Liver (tissue), 9 donors: ENCODE results near the gene ZIC2. TPM values are rescaled to one million over a fixed set of nuclear protein-coding genes. Genes with fewer than 3 reads are reported as not detected.

Experiments
- DNase-seq: peaks from one replicate; pipeline ENCODE4 v3.0.0-alpha.2; 2017; ENCODE audit warnings: low spot score
- H3K27ac ChIP-seq, 2 donors: one replicate each; pipeline ENCODE4 v1.7.0; 2013; ENCODE audit warnings: inconsistent platforms in 2 of 2, low read length in 2 of 2, control low read depth in 1 of 2, low read depth in 1 of 2, mild to moderate bottlenecking in 1 of 2
- H3K27me3 ChIP-seq, 4 donors: one replicate each; pipeline versions ENCODE4 v1.6.1 to v1.7.0; 2013; ENCODE audit warnings: low read length in 3 of 4, inconsistent platforms in 1 of 4, mild to moderate bottlenecking in 1 of 4, moderate library complexity in 1 of 4; ENCODE audit not compliant: control insufficient read depth in 4 of 4, insufficient read depth in 4 of 4
- H3K36me3 ChIP-seq, 4 donors: one replicate each; pipeline versions ENCODE4 v1.6.1 to v1.7.0; 2013; ENCODE audit warnings: low read length in 3 of 4, mild to moderate bottlenecking in 3 of 4, low read depth in 1 of 4, moderate library complexity in 1 of 4; ENCODE audit not compliant: control insufficient read depth in 4 of 4, insufficient read depth in 3 of 4
- H3K4me1 ChIP-seq, 4 donors: one replicate each; pipeline versions ENCODE4 v1.6.1 to v1.7.0; 2013; ENCODE audit warnings: low read length in 3 of 4, mild to moderate bottlenecking in 3 of 4, moderate library complexity in 1 of 4; ENCODE audit not compliant: control insufficient read depth in 4 of 4, insufficient read depth in 4 of 4
- H3K4me3 ChIP-seq, 3 donors: one replicate each; pipeline versions ENCODE4 v1.6.1 to v1.7.0; 2013; ENCODE audit warnings: low read length in 3 of 3, control low read depth in 1 of 3, low read depth in 1 of 3, mild to moderate bottlenecking in 1 of 3
- H3K9ac ChIP-seq, 2 donors: one replicate each; pipeline ENCODE4 v1.7.0; 2013; ENCODE audit warnings: low read length in 2 of 2, mild to moderate bottlenecking in 2 of 2, moderate library complexity in 2 of 2, control low read depth in 1 of 2, low read depth in 1 of 2
- H3K9me3 ChIP-seq, 4 donors: one replicate each; pipeline versions ENCODE4 v1.6.1 to v1.7.0; 2013; ENCODE audit warnings: low read length in 3 of 4; ENCODE audit not compliant: control insufficient read depth in 4 of 4
- ATF3 ChIP-seq: IDR thresholded peaks from 2 replicates; pipeline ENCODE4 v1.6.1; 2016; ENCODE audit warnings: antibody characterized with exemption
- EGR1 ChIP-seq, 2 donors: IDR thresholded peaks; 2 replicates each; pipeline ENCODE4 v1.6.1; 2016 to 2018; ENCODE audit warnings: antibody characterized with exemption in 2 of 2, low read depth in 2 of 2
- FOXA1 ChIP-seq: IDR thresholded peaks from 2 replicates; pipeline ENCODE4 v1.6.1; 2016; ENCODE audit warnings: antibody characterized with exemption
- FOXA2 ChIP-seq: IDR thresholded peaks from 2 replicates; pipeline ENCODE4 v1.6.1; 2016; ENCODE audit warnings: antibody characterized with exemption
- GABPA ChIP-seq, 2 donors: IDR thresholded peaks in 1 of 2; conservative IDR thresholded peaks in 1 of 2; 2 replicates each; pipeline ENCODE4 v1.6.1; 2016; ENCODE audit warnings: antibody characterized with exemption in 2 of 2, mild to moderate bottlenecking in 1 of 2, moderate library complexity in 1 of 2
- HNF4A ChIP-seq, 2 donors: conservative IDR thresholded peaks; 2 replicates each; pipeline ENCODE4 v1.6.1; 2016; ENCODE audit warnings: antibody characterized with exemption in 2 of 2, mild to moderate bottlenecking in 2 of 2
- HNF4G ChIP-seq: IDR thresholded peaks from 2 replicates; pipeline ENCODE4 v1.6.1; 2016; ENCODE audit warnings: antibody characterized with exemption
- JUND ChIP-seq, 2 donors: IDR thresholded peaks; 2 replicates each; pipeline ENCODE4 v1.6.1; 2016; ENCODE audit warnings: antibody characterized with exemption in 2 of 2
- NR2F2 ChIP-seq: IDR thresholded peaks from 2 replicates; pipeline ENCODE4 v1.6.1; 2016; ENCODE audit warnings: antibody characterized with exemption
- RAD21 ChIP-seq, 2 donors: IDR thresholded peaks; 2 replicates each; pipeline ENCODE4 v1.6.1; 2016; ENCODE audit warnings: antibody characterized with exemption in 2 of 2, mild to moderate bottlenecking in 2 of 2
- REST ChIP-seq: IDR thresholded peaks from 2 replicates; pipeline ENCODE4 v1.6.1; 2016; ENCODE audit warnings: antibody characterized with exemption, mild to moderate bottlenecking
- RXRA ChIP-seq, 2 donors: IDR thresholded peaks; 2 replicates each; pipeline ENCODE4 v1.6.1; 2017 to 2018; ENCODE audit warnings: antibody characterized with exemption in 2 of 2, mild to moderate bottlenecking in 1 of 2
- SP1 ChIP-seq: IDR thresholded peaks from 2 replicates; pipeline ENCODE4 v1.6.1; 2018; ENCODE audit warnings: antibody characterized with exemption, mild to moderate bottlenecking
- YY1 ChIP-seq: IDR thresholded peaks from 2 replicates; pipeline ENCODE4 v1.6.1; 2016; ENCODE audit warnings: antibody characterized with exemption, mild to moderate bottlenecking
- ZBTB33 ChIP-seq: IDR thresholded peaks from 2 replicates; pipeline ENCODE4 v1.6.1; 2016; ENCODE audit warnings: antibody characterized with exemption
- WGBS: extraction: QIAGEN DNeasy Blood & Tissue Kit; methylation state at CpG from one replicate; pipeline ENCODE4 v1.1.7; 2013; 5-methylcytosine and 5-hydroxymethylcytosine counted together
- polyA plus RNA-seq, 2 donors: library from polyadenylated mRNA; stranded (reverse) in 1 of 2; unstranded in 1 of 2; fragments of 200-250 nt in 1 of 2; fragments of >200 nt in 1 of 2; fragmentation: Nextera tagmentation in 1 of 2; extraction: Ambion mirVana in 1 of 2; gene quantifications; one replicate each; pipeline versions ENCODE4 v1.2.1 to v1.2.3, GENCODE V29; 2013 to 2015
- total RNA-seq, 2 donors: library from RNA; depleted of rRNA; stranded (reverse); fragments of >200 nt; gene quantifications; one replicate each; pipeline ENCODE4 v1.2.3, GENCODE V29; 2014
- TF ChIP-seq, protein P1 (sequence below): IDR thresholded peaks from 2 replicates; pipeline ENCODE4 v1.6.1; 2016; ENCODE audit warnings: antibody characterized with exemption
- TF ChIP-seq, protein P2 (sequence below): fragments of 150-350 bp; IDR thresholded peaks from 2 replicates; pipeline ENCODE4 v1.5.1; 2017; ENCODE audit warnings: improper control_type of control experiment, low read depth, low read length; ENCODE audit not compliant: missing input control
- donor health status: healthy.
- donor health status: healthy.
- donor health status: healthy.
- donor health status: healthy.
- donor health status: healthy.

Gene ZIC2
- total and polyA plus RNA-seq, 4 donors: not detected

DNA sequence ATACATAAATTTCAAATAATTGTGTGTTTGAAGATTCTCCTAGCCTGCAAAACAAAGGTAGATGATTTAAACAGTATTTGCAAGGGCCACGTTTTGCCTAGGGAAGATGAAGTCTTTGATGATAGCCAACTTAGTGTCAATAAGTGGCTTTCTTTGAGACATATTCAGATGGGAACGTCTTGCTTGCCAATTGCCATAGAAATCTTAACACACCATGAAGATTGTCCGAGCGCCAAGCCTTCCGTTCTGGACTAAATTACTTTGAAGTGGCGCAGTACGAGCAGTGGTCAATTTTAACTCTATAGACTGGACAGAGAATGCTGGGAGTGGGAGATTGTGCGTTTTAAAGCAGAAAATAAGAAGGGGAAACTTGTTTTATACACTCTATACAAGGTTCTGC, 19.9 kb upstream of the ZIC2 start:
- Histone ChIP-seq H3K36me3 (no peaks in the 10 kb centered on the region), H3K27ac (no peak overlapping the region), H3K4me3 (no peak overlapping the region), H3K9ac (no peak overlapping the region), H3K4me1 (peaks cover 4 to 13% (median 13%) of the 10 kb centered on the region in 4 donors), H3K9me3 (no peaks in the 10 kb centered on the region), H3K27me3 (peaks cover 3 to 46% (median 19%) of the 10 kb centered on the region in 4 donors)
- DNase-seq: no peak
- TF ChIP-seq EGR1 (IDR thresholded peaks at IDR 0.05; ENCODE audit: low read depth in 2 of 2) (no peak), GABPA (IDR thresholded peaks at IDR 0.05 in 1 of 2, conservative IDR thresholded peaks at IDR 0.05 in 1 of 2) (no peak), ATF3 (no peak), RXRA (IDR thresholded peaks at IDR 0.05) (no peak), JUND (IDR thresholded peaks at IDR 0.05) (no peak), RAD21 (IDR thresholded peaks at IDR 0.05) (no peak), SP1 (no peak), HNF4A (conservative IDR thresholded peaks at IDR 0.05) (no peak), REST (no peak), FOXA2 (no peak), YY1 (no peak), HNF4G (no peak), ZBTB33 (no peak), NR2F2 (no peak), FOXA1 (no peak)
- TF ChIP-seq, protein P1, sequence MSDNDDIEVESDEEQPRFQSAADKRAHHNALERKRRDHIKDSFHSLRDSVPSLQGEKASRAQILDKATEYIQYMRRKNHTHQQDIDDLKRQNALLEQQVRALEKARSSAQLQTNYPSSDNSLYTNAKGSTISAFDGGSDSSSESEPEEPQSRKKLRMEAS: no peak
- TF ChIP-seq, protein P2, sequence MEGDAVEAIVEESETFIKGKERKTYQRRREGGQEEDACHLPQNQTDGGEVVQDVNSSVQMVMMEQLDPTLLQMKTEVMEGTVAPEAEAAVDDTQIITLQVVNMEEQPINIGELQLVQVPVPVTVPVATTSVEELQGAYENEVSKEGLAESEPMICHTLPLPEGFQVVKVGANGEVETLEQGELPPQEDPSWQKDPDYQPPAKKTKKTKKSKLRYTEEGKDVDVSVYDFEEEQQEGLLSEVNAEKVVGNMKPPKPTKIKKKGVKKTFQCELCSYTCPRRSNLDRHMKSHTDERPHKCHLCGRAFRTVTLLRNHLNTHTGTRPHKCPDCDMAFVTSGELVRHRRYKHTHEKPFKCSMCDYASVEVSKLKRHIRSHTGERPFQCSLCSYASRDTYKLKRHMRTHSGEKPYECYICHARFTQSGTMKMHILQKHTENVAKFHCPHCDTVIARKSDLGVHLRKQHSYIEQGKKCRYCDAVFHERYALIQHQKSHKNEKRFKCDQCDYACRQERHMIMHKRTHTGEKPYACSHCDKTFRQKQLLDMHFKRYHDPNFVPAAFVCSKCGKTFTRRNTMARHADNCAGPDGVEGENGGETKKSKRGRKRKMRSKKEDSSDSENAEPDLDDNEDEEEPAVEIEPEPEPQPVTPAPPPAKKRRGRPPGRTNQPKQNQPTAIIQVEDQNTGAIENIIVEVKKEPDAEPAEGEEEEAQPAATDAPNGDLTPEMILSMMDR: no peak
- WGBS: 74% methylated on average over 8 of the region's 8 CpGs

DNA sequence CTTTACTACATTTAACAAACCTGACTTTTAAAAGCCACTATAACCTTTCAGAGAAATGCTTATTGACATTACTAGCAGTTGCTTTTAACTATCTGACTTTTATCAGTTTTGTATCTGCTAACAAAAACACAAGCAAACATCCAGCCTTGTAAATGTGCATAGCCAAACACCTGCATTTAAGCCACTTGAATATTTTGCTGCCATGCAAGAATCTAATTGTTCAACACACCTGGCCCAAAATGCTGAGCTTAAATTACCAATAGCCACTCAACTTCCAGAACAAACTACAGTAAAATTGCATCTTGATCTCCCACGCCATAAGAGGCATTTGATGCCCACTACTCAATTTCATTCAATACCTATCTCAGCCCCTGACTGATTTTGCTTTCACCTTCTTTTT, 19.3 kb upstream of the ZIC2 start:
- no peaks in the 10 kb centered on the region for H3K36me3 ChIP-seq
- no peak overlapping the region for H3K4me3 ChIP-seq
- H3K9ac ChIP-seq: no peak overlapping the region
- peaks cover 0 to 8% (median 7%) of the 10 kb centered on the region in 4 donors for H3K4me1 ChIP-seq
- DNase-seq: no peak
- no peak overlapping the region for H3K27ac ChIP-seq
- no peaks in the 10 kb centered on the region for H3K9me3 ChIP-seq
- WGBS: 76% methylated on average over 1 of the region's 1 CpG
- H3K27me3 ChIP-seq: peaks cover 3 to 48% (median 20%) of the 10 kb centered on the region in 4 donors
- TF ChIP-seq REST (no peak), EGR1 (IDR thresholded peaks at IDR 0.05; ENCODE audit: low read depth in 2 of 2) (no peak), ZBTB33 (no peak), NR2F2 (no peak), FOXA2 (no peak), JUND (IDR thresholded peaks at IDR 0.05) (no peak), HNF4A (conservative IDR thresholded peaks at IDR 0.05) (no peak), YY1 (no peak), HNF4G (no peak), RAD21 (IDR thresholded peaks at IDR 0.05) (no peak), GABPA (IDR thresholded peaks at IDR 0.05 in 1 of 2, conservative IDR thresholded peaks at IDR 0.05 in 1 of 2) (no peak)
- TF ChIP-seq, protein P1: no peak
